Astrocyte (in vitro differentiated cells and primary cell): ENCODE measurements around the gene CPLX3.

ENCODE experiments used
- EZH2 ChIP-seq: IDR thresholded peaks from 2 replicates; pipeline ENCODE4 v1.6.1; 2012; ENCODE audit warnings: mild to moderate bottlenecking, low read length, inconsistent platforms; ENCODE audit not compliant: insufficient read depth
- TF ChIP-seq, protein P1 (sequence below): IDR thresholded peaks from 2 replicates; pipeline ENCODE4 v1.5.1; 2011; ENCODE audit warnings: low read depth, mild to moderate bottlenecking, inconsistent platforms, low read length, moderate library complexity; ENCODE audit not compliant: insufficient read depth

DNA sequence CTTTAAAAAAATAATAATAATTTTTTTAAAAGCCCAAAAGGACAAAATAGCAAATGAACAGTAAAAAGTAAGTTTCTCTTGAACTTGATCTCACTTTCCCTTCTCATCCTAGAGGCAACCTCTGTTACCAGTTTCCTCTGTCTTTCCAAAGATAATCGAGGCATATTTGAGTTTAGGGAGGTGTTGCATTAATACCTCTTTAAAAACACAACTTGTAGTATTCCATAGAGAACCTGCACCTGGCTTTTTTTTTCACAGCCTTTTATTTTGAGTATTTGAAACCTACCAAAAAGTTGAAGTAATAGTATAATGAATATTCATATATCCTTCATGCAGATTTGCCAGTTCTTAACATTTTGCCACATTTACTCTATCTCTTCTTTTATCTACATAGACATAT, 35.4 kb upstream of the CPLX3 start:
- TF ChIP-seq, protein P1, sequence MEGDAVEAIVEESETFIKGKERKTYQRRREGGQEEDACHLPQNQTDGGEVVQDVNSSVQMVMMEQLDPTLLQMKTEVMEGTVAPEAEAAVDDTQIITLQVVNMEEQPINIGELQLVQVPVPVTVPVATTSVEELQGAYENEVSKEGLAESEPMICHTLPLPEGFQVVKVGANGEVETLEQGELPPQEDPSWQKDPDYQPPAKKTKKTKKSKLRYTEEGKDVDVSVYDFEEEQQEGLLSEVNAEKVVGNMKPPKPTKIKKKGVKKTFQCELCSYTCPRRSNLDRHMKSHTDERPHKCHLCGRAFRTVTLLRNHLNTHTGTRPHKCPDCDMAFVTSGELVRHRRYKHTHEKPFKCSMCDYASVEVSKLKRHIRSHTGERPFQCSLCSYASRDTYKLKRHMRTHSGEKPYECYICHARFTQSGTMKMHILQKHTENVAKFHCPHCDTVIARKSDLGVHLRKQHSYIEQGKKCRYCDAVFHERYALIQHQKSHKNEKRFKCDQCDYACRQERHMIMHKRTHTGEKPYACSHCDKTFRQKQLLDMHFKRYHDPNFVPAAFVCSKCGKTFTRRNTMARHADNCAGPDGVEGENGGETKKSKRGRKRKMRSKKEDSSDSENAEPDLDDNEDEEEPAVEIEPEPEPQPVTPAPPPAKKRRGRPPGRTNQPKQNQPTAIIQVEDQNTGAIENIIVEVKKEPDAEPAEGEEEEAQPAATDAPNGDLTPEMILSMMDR: no peak
- no peak for TF ChIP-seq EZH2
